CD4-positive, alpha-beta T cell (primary cell): Measurements from ENCODE around the gene RABGGTA. TPM values are rescaled to one million over a fixed set of nuclear protein-coding genes. Genes with fewer than 3 reads are reported as not detected.

Source experiments
- ATAC-seq: fragments of 200-7000 bp; cut with Tn5 transposase; one replicate; pipeline ENCODE4 v1.10.0; 2022; ENCODE audit warnings: mild to moderate bottlenecking; ENCODE audit not compliant: poor library complexity
- CTCF ChIA-PET: fragments of 350-600 bp; sonication (Branson Sonifier 250); formaldehyde crosslinking; loops from one replicate; lab custom pipeline; 2021; ENCODE audit warnings: antibody characterized with exemption, inconsistent platforms; lab: Charles Lee
- POLR2A ChIA-PET: fragments of 350-600 bp; sonication (Branson Sonifier 250); formaldehyde crosslinking; loops from one replicate; lab custom pipeline; 2021; ENCODE audit warnings: antibody characterized with exemption, inconsistent platforms; lab: Charles Lee
- DNase-seq, 14 experiments: peaks; one replicate each; pipeline ENCODE4 v3.0.0-alpha.2; 2013 to 2020; ENCODE audit warnings: mixed read lengths in 2 of 14
- H3K27ac ChIP-seq, 2 donors: one replicate each; pipeline versions ENCODE4 v1.5.1 to v1.7.0; 2013; ENCODE audit warnings: low read length in 2 of 2, low read depth in 1 of 2, mild to moderate bottlenecking in 1 of 2
- H3K27me3 ChIP-seq, 2 experiments: 1 replicate in 1 of 2; 2 replicates in 1 of 2; pipeline versions ENCODE4 v1.6.1 to v1.7.0; 2013; ENCODE audit warnings: low read length in 2 of 2, control low read depth in 1 of 2, mild to moderate bottlenecking in 1 of 2, moderate library complexity in 1 of 2; ENCODE audit not compliant: insufficient read depth in 2 of 2, control insufficient read depth in 1 of 2
- H3K36me3 ChIP-seq: one replicate; pipeline ENCODE4 v1.6.1; 2013; ENCODE audit warnings: low read length, control low read depth; ENCODE audit not compliant: insufficient read depth
- H3K4me1 ChIP-seq: one replicate; pipeline ENCODE4 v1.6.1; 2013; ENCODE audit warnings: low read length, control low read depth; ENCODE audit not compliant: insufficient read depth
- H3K4me3 ChIP-seq: one replicate; pipeline ENCODE4 v1.5.1; 2013; ENCODE audit warnings: mild to moderate bottlenecking, low read length, moderate library complexity
- H3K9me3 ChIP-seq, 2 experiments: 1 replicate in 1 of 2; 2 replicates in 1 of 2; pipeline versions ENCODE4 v1.6.1 to v1.7.0; 2013; ENCODE audit warnings: low read length in 2 of 2, mild to moderate bottlenecking in 2 of 2, control low read depth in 1 of 2, moderate library complexity in 1 of 2; ENCODE audit not compliant: control insufficient read depth in 1 of 2, insufficient read depth in 1 of 2
- H3K27ac Mint-ChIP-seq: one replicate; pipeline ENCODE4 v1.8.0; 2020; ENCODE audit warnings: mixed read lengths
- H3K27me3 Mint-ChIP-seq: one replicate; pipeline ENCODE4 v1.8.0; 2021; ENCODE audit warnings: mixed read lengths
- H3K36me3 Mint-ChIP-seq: one replicate; pipeline ENCODE4 v1.8.0; 2021; ENCODE audit warnings: low read depth, mixed read lengths
- H3K4me1 Mint-ChIP-seq: one replicate; pipeline ENCODE4 v1.8.0; 2021; ENCODE audit warnings: low read depth, mixed read lengths
- H3K4me3 Mint-ChIP-seq: one replicate; pipeline ENCODE4 v1.8.0; 2020; ENCODE audit warnings: mild to moderate bottlenecking, mixed read lengths
- H3K9me3 Mint-ChIP-seq: one replicate; pipeline ENCODE4 v1.8.0; 2020; ENCODE audit warnings: mixed read lengths
- CTCF ChIP-seq: fragments of 200-600 bp; IDR thresholded peaks from one replicate; pipeline ENCODE4 v1.8.0; 2022; ENCODE audit warnings: antibody characterized with exemption, mild to moderate bottlenecking
- intact Hi-C, 2 experiments: fragments of 100-400 bp; cut with DNase I in 1 of 2; cut with micrococcal nuclease in 1 of 2; formaldehyde crosslinking; loops; one replicate each; pipeline versions ENCODE4 v1.15.1 to v1.9.0; 2023 to 2025; cut with DNase I, micrococcal nuclease
- total RNA-seq, 174 experiments: library from RNA in 2 of 174; stranded (reverse) in 2 of 174; gene quantifications; one replicate each; pipeline ENCODE4 v1.2.3 and lab custom pipeline; 2021 to 2026

The RABGGTA gene
- total RNA-seq, 2 experiments from 2014 or later, result 52.3 to 55.2 TPM

GRCh38 chr14:24252289-24253124, 18.9 kb downstream of the RABGGTA start:
- Histone ChIP-seq H3K27me3 (no peaks in the 10 kb centered on the region), H3K9me3 (no peaks in the 10 kb centered on the region), H3K4me3 (no peak overlapping the region), H3K27ac (no peak overlapping the region), H3K4me1 (peaks cover under 1% of the 10 kb centered on the region), H3K36me3 (peaks cover 34% of the 10 kb centered on the region)
- ChIA-PET CTCF (interaction anchor here (1.7 to 1.9 kb wide), 2 partner anchors 44 to 55 kb away, joined by 5 read pairs; partner anchors contain the start of gene CIDEB), POLR2A (interaction anchor here (3.6 kb wide), 1 partner anchor 10 kb away, joined by 20 read pairs; the partner anchor contains the start of gene TINF2)
- H3K27me3 Mint-ChIP-seq, result no peaks in the 10 kb centered on the region
- H3K27ac Mint-ChIP-seq, result no peak overlapping the region
- TF ChIP-seq CTCF, result no peak
- ATAC-seq (no peak), DNase-seq (no peak)
- H3K9me3 Mint-ChIP-seq, result no peaks in the 10 kb centered on the region
- peaks cover 40% of the 10 kb centered on the region for H3K36me3 Mint-ChIP-seq
- no peak overlapping the region for H3K4me3 Mint-ChIP-seq
- intact Hi-C loops, result no loop called here
- H3K4me1 Mint-ChIP-seq, result peaks cover 13% of the 10 kb centered on the region

- intact Hi-C loops, result no loop called here
- Mint-ChIP-seq H3K4me1 (peaks cover 18% of the 10 kb centered on the region), H3K36me3 (peaks cover 34% of the 10 kb centered on the region), H3K27me3 (no peaks in the 10 kb centered on the region), H3K4me3 (no peak overlapping the region), H3K27ac (no peak overlapping the region), H3K9me3 (no peaks in the 10 kb centered on the region)
- POLR2A ChIA-PET, result interaction anchor here (1.2 to 3.6 kb wide), 2 partner anchors 9 to 180 kb away, joined by 5 to 20 read pairs; partner anchors contain the start of gene TINF2
- H3K27ac ChIP-seq, result no peak overlapping the region
- ATAC-seq (no peak), DNase-seq (no peak)
- no peaks in the 10 kb centered on the region for H3K9me3 ChIP-seq
- TF ChIP-seq CTCF, result no peak
- no peaks in the 10 kb centered on the region for H3K27me3 ChIP-seq
- peaks cover 34% of the 10 kb centered on the region for H3K36me3 ChIP-seq
- peaks cover 6% of the 10 kb centered on the region for H3K4me1 ChIP-seq
- no peak overlapping the region for H3K4me3 ChIP-seq
- CTCF ChIA-PET, result interaction anchor here (1.7 to 1.9 kb wide), 2 partner anchors 45 to 56 kb away, joined by 5 read pairs; partner anchors contain the start of gene CIDEB
These were observed 19.5 kb downstream of the RABGGTA start for GRCh38 chr14:24251880-24252288.

- Mint-ChIP-seq H3K27me3 (no peaks in the 10 kb centered on the region), H3K4me3 (no peak overlapping the region), H3K36me3 (peaks cover 24% of the 10 kb centered on the region), H3K27ac (peak overlapping the region; percentile 57), H3K4me1 (peaks cover 21% of the 10 kb centered on the region), H3K9me3 (no peaks in the 10 kb centered on the region)
- CTCF ChIA-PET, result interaction anchor here (0.9 to 1.9 kb wide), 2 partner anchors 57 to 187 kb away, joined by 3 to 5 read pairs; partner anchors contain the start of gene CIDEB
- peaks cover 13% of the 10 kb centered on the region for H3K4me1 ChIP-seq
- H3K9me3 ChIP-seq, result no peaks in the 10 kb centered on the region
- intact Hi-C loops, result no loop called here
- ATAC-seq (no peak), DNase-seq (peak in 1 of 14 experiments; percentile 25)
- H3K27ac ChIP-seq, result no peak overlapping the region
- peaks cover 27% of the 10 kb centered on the region for H3K36me3 ChIP-seq
- POLR2A ChIA-PET, result interaction anchor here (3.6 kb wide), 1 partner anchor 8 kb away, joined by 20 read pairs; the partner anchor contains the start of gene TINF2
- TF ChIP-seq CTCF, result no peak
- H3K27me3 ChIP-seq, result no peaks in the 10 kb centered on the region
- H3K4me3 ChIP-seq, result no peak overlapping the region
These were observed 21.0 kb downstream of the RABGGTA start for GRCh38 chr14:24250354-24250753.
